Measurements from ENCODE around the gene PRKN.

- TF ChIP-seq CTCF (IDR thresholded peaks at IDR 0.05; ENCODE audit: low read length) (no peak), EZH2 (optimal IDR thresholded peaks at IDR 0.05; ENCODE audit: low read depth, low read length) (no peak), EZH2phosphoT487 (IDR thresholded peaks at IDR 0.05; ENCODE audit: low read length) (no peak)
Observed at GRCh38 chr6:161379834-161380582, 1347.6 kb downstream of the PRKN start.
